Uterus (tissue), 2 donors: ENCODE results near the gene WFDC6.

Source experiments
- POLR2A ChIP-seq, 2 donors: fragments of 450-650 bp; IDR thresholded peaks; one replicate each; pipeline ENCODE4 v1.6.1; 2016; ENCODE audit warnings: antibody characterized with exemption in 2 of 2, mild to moderate bottlenecking in 1 of 2, moderate library complexity in 1 of 2
- TF ChIP-seq, protein P1 (sequence below), 4 experiments: fragments of 200-600 bp in 2 of 4; fragments of 450-650 bp in 2 of 4; sonication (generic) in 2 of 4; IDR thresholded peaks; one replicate each; pipeline ENCODE4 v1.5.1; 2016 to 2019; ENCODE audit warnings: antibody characterized with exemption in 4 of 4, mild to moderate bottlenecking in 2 of 4, moderate library complexity in 1 of 4

DNA sequence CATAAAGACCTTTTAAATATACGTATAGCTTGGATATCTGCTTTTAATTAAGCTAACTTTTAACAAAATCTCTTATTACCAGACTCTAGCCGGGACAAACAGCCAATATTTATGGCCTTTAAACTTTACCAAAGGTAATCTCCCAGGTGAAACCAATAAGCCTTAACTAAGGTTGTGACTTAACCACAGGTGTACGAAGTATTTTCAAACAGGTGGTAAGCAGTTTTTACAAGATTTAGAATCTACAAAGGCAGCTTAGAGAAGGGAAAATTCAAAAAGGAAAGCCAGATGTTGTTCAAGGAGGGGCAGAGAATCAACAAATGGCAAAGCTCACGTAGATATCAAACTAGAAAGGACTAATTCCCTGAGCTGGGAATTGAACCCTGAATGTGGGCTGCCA, 53.9 kb downstream of the WFDC6 start:
- TF ChIP-seq, protein P1, sequence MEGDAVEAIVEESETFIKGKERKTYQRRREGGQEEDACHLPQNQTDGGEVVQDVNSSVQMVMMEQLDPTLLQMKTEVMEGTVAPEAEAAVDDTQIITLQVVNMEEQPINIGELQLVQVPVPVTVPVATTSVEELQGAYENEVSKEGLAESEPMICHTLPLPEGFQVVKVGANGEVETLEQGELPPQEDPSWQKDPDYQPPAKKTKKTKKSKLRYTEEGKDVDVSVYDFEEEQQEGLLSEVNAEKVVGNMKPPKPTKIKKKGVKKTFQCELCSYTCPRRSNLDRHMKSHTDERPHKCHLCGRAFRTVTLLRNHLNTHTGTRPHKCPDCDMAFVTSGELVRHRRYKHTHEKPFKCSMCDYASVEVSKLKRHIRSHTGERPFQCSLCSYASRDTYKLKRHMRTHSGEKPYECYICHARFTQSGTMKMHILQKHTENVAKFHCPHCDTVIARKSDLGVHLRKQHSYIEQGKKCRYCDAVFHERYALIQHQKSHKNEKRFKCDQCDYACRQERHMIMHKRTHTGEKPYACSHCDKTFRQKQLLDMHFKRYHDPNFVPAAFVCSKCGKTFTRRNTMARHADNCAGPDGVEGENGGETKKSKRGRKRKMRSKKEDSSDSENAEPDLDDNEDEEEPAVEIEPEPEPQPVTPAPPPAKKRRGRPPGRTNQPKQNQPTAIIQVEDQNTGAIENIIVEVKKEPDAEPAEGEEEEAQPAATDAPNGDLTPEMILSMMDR (IDR thresholded peaks at IDR 0.05): no peak
- TF ChIP-seq POLR2A (IDR thresholded peaks at IDR 0.05): no peak
